HG03432 (cell line): ENCODE data around the gene KRAS.

Experiments
- ATAC-seq: cut with Tn5 transposase; IDR thresholded peaks from one replicate; pipeline ENCODE4 v1.9.1; 2021; ENCODE audit warnings: mild to moderate bottlenecking, moderate library complexity; ENCODE audit not compliant: unreplicated experiment

The KRAS gene

DNA sequence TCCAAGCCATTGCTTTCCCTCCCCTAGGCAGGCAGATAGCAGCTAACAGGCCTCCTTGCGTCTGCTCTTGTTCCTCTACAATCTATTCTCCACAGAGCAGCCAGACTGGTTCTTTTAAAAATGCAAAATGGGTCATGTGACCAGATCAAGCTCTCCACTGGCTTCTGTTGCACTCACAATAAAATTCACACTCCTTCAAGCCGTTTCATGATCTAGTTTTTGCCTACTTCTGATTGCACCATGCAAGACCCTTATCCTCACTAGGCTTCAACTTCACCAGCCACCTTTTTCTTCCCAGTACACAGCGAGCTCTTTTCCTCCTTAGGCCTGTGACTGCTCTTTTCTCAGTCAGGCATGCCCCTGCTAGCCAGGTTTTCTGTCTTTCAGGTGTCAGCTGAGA is 6.1 kb upstream of the KRAS start:
- no peak for ATAC-seq

GRCh38 chr12:25256005-25256404 is 5.3 kb upstream of the KRAS start:
- no peak for ATAC-seq

DNA sequence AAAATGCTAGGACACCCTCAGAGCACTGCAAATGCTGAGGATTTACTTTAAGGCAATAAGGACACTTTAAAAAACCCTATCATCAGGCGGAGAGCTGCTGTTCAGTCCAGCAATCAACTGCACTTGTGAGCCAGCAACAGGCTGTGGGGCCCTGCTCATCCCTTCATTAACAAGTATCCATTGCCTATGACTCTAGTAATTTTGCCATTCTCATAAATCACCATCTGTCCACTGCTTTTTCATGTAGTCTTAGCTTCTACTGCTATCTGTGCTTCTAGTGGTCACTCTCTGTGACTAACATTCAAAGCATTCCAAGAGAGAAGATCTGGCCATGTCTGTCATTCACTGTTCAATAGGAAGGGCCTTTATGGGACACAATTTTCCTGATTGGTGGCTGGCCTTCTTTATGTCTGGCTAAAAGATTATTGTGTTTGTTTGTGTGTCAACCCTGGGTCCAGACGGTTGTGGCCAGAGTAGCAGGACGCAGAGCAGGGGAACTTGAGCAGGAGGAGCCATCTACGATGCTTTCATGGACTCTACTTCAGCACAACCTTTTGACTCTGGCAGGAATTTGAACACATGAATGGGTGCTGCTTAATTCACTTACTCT is 3.6 kb upstream of the KRAS start:
- no peak for ATAC-seq

- ATAC-seq: peak; percentile 16
These were observed 2.8 kb upstream of the KRAS start for GRCh38 chr12:25253371-25254068.

- ATAC-seq: no peak
These were observed 2.2 kb upstream of the KRAS start for GRCh38 chr12:25252946-25253345.

DNA sequence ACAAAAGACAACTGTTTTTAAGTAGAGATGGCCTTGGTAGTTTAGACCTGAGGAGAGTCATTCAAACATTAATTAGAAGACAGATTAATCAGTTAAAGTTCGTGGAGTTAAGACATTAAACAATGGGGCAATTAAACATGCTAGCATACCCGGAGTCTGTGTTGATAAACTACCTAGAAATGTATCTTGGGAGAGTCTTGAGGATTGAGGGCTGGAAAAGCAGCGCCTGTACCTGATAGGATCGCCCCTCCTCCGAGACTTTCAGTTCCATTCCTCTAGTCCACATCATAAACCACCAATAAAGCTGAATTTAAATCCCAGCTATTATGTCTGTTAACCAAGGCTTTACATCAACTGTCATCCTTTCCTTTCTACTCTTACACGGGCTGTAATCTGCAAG is 1.0 kb upstream of the KRAS start:
- no peak for ATAC-seq

GRCh38 chr12:25249931-25250738 is 594 bp downstream of the KRAS start:
- peak; percentile 45 for ATAC-seq

DNA sequence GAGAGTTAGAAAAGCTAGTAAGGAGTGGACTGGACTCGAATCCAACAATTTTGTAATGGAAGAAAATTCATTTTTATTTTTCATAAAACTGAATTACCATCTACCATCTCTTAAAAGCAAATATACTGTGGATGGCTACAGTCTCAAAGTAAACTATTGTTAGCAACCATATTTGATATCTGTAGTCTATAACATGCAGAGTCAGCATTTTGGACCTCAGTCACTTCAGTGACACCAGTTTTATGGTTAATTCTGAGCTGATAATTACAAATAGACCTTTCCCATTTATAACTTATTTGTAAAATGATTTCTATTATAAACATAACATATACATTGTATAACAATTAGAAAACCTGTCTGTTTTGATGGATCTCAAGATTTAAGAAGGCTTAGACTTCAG is 2.0 kb downstream of the KRAS start:
- ATAC-seq: no peak

DNA sequence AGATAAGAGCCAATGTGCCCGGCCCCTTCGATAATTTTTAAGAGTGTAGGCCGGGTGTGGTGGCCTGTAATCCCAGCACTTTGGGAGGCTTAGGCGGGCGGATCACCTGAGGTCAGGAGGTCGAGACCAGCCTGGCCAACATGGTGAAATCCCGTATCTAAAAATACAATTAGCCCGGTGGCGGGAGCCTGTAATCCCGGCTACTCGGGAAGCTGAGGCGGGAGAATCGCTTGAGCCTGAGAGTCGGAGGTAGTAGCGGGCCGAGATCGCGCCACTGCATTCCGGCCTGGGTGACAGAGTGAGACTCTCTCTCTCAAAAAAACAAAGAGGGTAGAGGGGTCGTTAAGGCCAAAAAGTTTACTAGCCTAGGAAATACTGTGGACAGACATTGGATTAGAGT is 2.6 kb downstream of the KRAS start:
- ATAC-seq: no peak

DNA sequence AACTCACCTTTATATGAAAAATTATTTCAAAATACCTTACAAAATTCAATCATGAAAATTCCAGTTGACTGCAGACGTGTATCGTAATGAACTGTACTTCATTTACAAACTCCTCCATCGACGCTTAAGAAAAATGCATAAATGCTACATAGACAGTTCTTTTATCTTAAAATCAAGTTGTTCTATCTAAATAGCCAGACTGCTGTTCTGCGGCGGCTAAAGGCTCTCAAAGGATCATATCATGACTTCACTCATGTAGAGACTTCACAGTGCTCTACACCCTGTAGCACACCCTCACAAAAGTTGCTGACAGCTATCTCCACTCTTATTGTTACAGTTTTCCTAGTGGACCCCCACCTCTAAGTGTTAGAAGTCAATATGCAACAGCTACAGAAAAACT is 5.2 kb downstream of the KRAS start:
- ATAC-seq: no peak

DNA sequence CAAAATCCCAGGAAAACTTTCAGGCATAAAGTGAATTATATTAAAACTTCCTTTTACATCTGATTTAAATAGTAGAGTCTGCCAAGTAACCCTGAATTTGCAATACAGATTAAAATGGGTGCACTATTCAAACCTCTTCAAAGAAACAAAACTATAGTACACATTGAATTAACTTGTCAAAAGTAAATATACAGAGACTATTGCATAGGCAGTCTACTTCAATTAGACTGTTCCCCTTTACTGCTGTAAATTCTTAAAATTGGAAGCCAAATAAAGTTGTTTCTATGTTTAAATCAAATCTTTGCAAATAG is 7.1 kb downstream of the KRAS start:
- ATAC-seq: no peak

- no peak for ATAC-seq
These were observed 7.6 kb downstream of the KRAS start for GRCh38 chr12:25242981-25243679.

GRCh38 chr12:25241167-25242020 is 9.3 kb downstream of the KRAS start:
- peak; percentile 61 for ATAC-seq

DNA sequence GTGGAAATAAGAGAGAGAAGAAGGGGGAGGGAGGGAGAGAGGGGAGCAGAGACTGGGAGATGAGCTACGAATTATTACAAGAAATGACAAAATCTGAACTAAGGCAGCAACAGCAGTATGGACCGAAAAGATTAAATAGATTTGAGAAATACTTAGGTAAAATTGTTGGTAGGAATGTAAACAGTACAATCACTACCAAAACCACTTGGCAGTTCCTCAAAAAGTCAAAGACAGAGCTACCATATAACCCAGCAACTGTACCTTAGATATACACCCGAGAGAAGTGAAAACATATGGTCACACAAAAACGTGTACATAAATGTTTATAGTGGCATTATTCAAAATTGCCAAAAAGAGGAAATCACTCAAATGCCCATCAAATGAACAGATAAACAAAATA is 14.1 kb downstream of the KRAS start:
- ATAC-seq: no peak

DNA sequence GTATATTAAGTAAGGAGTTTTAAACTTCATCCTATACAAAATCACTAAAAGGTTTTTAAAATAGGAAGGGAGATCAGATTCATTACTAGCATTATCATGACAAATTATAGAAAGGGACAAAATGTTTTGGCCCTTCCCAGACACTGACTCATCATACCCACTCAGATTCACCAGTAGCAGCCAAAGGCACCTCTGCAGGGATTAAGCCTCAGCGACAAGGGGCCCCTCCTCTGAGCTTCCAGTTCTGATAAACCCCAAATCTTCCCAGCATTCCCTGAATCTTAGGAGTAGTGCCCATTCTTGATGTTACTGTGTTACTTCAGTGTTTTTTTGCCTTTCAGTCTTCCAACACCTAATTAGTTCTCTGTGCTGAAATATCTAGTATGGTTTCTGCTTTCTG is 14.5 kb downstream of the KRAS start:
- ATAC-seq: no peak

DNA sequence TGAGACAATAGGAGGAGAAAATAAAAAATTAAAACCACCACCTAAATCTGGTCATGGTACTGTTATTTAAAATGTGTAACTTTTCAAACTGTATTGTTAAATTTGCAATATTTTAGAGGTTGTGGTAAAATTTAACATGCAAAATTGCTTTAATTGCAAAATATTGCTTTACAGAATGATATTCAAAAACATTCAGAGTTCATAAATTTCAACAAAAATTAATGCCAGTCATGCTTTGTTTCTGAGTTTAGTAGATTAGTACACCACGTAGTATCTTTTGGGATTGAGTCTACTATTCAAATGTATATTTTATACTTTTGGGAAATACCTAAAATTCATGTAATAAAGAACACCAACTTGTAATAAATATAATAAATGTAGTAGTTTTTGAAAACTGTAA is 37.4 kb downstream of the KRAS start:
- no peak for ATAC-seq

DNA sequence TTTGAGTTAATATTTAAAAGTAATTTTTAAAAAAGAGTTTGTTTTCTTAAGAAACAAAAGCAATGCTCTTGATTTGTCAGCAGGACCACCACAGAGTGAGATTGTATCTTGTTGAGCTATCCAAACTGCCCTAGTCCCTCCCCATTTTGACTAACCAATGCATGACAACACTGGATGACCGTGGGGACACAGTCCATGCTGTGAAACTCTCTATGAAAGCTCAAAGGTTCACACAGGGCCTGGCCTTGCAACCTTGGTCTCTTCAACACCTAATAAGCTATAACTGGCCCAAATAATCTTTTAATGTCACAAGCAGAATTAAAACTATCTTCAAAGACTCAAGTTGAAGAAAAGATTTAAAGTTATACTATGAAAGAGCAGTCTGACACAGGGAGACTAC is 42.2 kb downstream of the KRAS start:
- ATAC-seq: no peak

GRCh38 chr12:25207846-25208245 is 42.9 kb downstream of the KRAS start:
- no peak for ATAC-seq

- no peak for ATAC-seq
These were observed 43.3 kb downstream of the KRAS start for GRCh38 chr12:25207411-25207810.

- no peak for ATAC-seq
These were observed 48.6 kb downstream of the KRAS start for GRCh38 chr12:25202137-25202536.

- no peak for ATAC-seq
These were observed 50.0 kb downstream of the KRAS start for GRCh38 chr12:25200703-25201102.
